GM12864 (cell line): ENCODE data around the gene SNED1.

Source experiments
- DNase-seq: peaks from one replicate; pipeline ENCODE4 v3.0.0-alpha.2; 2011; ENCODE audit warnings: low read depth
- H3K4me3 ChIP-seq: 2 replicates; pipeline ENCODE4 v1.5.1; 2011; ENCODE audit warnings: mild to moderate bottlenecking, low read depth, low read length, control low read depth
- TF ChIP-seq, protein P1 (sequence below): IDR thresholded peaks from 2 replicates; pipeline ENCODE4 v1.5.1; 2011; ENCODE audit warnings: low read depth, mild to moderate bottlenecking, moderate library complexity, low read length, control low read depth, inconsistent platforms; ENCODE audit errors: missing control alignments

Gene SNED1

GRCh38 chr2:241132538-241133435 lies 134.4 kb downstream of the SNED1 start:
- no peak for DNase-seq
- no peak overlapping the region for H3K4me3 ChIP-seq
- TF ChIP-seq, protein P1, sequence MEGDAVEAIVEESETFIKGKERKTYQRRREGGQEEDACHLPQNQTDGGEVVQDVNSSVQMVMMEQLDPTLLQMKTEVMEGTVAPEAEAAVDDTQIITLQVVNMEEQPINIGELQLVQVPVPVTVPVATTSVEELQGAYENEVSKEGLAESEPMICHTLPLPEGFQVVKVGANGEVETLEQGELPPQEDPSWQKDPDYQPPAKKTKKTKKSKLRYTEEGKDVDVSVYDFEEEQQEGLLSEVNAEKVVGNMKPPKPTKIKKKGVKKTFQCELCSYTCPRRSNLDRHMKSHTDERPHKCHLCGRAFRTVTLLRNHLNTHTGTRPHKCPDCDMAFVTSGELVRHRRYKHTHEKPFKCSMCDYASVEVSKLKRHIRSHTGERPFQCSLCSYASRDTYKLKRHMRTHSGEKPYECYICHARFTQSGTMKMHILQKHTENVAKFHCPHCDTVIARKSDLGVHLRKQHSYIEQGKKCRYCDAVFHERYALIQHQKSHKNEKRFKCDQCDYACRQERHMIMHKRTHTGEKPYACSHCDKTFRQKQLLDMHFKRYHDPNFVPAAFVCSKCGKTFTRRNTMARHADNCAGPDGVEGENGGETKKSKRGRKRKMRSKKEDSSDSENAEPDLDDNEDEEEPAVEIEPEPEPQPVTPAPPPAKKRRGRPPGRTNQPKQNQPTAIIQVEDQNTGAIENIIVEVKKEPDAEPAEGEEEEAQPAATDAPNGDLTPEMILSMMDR, result no peak

DNA sequence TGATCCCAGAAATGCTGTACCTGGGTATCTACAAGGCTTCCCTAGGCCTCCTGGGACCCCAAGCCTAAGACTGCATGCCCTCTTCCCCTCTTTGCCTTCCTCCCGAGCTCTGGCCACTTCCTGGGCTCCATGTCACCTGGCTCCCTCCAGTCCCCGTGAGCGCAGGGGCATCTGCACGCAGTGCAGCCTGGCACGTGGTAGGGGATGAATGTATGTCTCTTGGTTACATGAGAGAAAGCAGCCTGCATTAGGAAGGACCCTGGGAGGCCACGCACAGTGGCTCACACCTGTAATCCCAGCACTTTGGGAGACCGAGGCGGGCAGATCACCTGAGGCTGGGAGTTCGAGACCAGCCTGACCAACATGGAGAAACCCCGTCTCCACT lies 135.0 kb downstream of the SNED1 start:
- DNase-seq, result no peak
- TF ChIP-seq, protein P1, result no peak
- no peak overlapping the region for H3K4me3 ChIP-seq

- DNase-seq, result no peak
- TF ChIP-seq, protein P1, result no peak
- no peak overlapping the region for H3K4me3 ChIP-seq
Observed at GRCh38 chr2:241134711-241135110, 136.3 kb downstream of the SNED1 start.

GRCh38 chr2:241135737-241136136 lies 137.3 kb downstream of the SNED1 start:
- no peak overlapping the region for H3K4me3 ChIP-seq
- DNase-seq, result no peak
- TF ChIP-seq, protein P1, result no peak

- no peak for DNase-seq
- TF ChIP-seq, protein P1, result no peak
- no peak overlapping the region for H3K4me3 ChIP-seq
Observed at GRCh38 chr2:241136191-241136590, 137.8 kb downstream of the SNED1 start.

DNA sequence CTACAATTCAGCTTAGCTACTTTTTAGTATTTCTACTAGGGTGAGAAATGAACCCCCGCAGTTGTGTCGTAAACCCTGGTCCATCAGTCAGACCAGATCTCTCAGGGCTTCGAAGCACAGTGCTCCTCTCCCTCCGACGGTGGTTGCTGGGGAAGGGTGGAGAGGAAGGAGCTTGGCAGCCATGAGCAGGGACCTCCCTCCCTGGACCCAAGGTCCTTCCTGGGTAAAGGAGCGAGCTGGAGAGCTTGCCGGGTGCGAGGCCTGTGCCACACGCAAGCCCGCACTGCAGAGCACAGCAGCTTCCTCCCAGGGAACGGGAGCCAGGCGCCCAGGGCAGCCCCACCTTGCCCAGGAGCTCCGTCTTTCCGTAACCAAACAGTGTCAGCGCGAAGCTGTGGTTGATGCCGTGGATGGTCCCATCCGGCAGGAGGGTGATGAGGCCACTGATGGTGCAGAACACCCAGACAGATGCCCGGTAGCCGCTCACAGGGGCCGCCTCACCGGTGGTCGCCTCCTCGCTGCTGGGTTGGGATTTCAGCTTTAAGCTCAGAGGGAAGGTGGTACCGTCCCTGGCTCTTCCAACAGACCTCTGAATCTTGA lies 138.3 kb downstream of the SNED1 start:
- no peak overlapping the region for H3K4me3 ChIP-seq
- DNase-seq, result no peak
- TF ChIP-seq, protein P1, result no peak
